A549 (cell line): ENCODE measurements around the gene GANAB.

Experiments
- CBX8 ChIP-seq: fragments of 200-600 bp; sonication (generic); IDR thresholded peaks from 2 replicates; pipeline ENCODE4 v1.6.1; 2016
- JUNB ChIP-seq: fragments of >200 bp; sonication (Bioruptor Twin); formaldehyde crosslinking; IDR thresholded peaks from 2 replicates; pipeline ENCODE4 v1.6.1; 2016
- KDM1A ChIP-seq: fragments of 200-600 bp; sonication (generic); IDR thresholded peaks from 2 replicates; pipeline ENCODE4 v1.6.1; 2016; ENCODE audit warnings: low read depth, mild to moderate bottlenecking
- POLR2A ChIP-seq: IDR thresholded peaks from 2 replicates; pipeline ENCODE4 v1.6.1; 2012; ENCODE audit warnings: mild to moderate bottlenecking, low read length
- RAD21 ChIP-seq, 2 experiments: fragments of >200 bp in 1 of 2; sonication (Bioruptor Twin) in 1 of 2; formaldehyde crosslinking in 1 of 2; IDR thresholded peaks in 1 of 2; conservative IDR thresholded peaks in 1 of 2; 2 replicates in 1 of 2; 3 replicates in 1 of 2; pipeline ENCODE4 v1.6.1; 2012 to 2018; ENCODE audit warnings: inconsistent platforms in 1 of 2
- RFX5 ChIP-seq: fragments of 450-650 bp; IDR thresholded peaks from 2 replicates; pipeline ENCODE4 v1.7.1; 2014; ENCODE audit warnings: antibody characterized with exemption, mild to moderate bottlenecking, moderate library complexity
- SREBF2 ChIP-seq: fragments of 450-650 bp; IDR thresholded peaks from 2 replicates; pipeline ENCODE4 v1.6.1; 2014; ENCODE audit warnings: mild to moderate bottlenecking, moderate library complexity
- TFCP2L1 ChIP-seq: fragments of 250-450 bp; sonication (Bioruptor Pico); IDR thresholded peaks from 2 replicates; pipeline ENCODE4 v1.5.0; 2021; ENCODE audit warnings: mild to moderate bottlenecking
- TF ChIP-seq, protein P1 (sequence below): fragments of >200 bp; sonication (Bioruptor Twin); formaldehyde crosslinking; IDR thresholded peaks from 3 replicates; pipeline ENCODE4 v1.5.1; 2016
- TF ChIP-seq, protein P2 (sequence below): IDR thresholded peaks from 2 replicates; pipeline ENCODE4 v1.6.1; 2012

DNA sequence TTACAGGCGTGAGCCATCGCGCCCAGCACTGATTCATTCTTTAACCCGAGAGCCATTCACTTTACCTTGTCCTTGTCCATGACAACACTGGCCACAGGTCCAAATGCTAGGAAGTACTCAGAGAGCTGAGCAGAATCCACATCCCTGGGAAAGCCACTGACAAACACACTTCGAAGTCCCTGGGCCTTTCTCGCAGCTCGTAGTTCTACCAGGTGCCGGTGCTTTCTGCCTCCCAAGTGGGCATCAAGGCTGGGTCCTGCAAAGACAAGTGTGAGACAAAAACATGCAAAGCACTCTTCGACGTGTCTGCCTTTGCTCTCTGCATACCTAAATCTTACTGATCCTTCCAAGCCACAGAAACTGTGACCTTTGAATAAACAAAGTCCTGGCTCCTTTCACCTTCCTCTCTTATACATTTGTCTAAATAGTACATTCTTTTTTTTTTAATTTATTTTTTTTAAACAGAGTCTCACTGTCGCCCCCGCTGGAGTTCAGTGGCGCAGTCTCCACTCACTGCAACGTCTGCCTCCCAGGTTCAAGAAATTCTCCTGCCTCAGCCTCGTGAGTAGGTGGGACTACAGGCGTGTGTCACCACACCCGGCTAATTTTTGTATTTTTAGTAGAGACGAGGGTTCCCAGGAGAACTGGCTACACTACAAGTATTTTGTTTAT, 57.3 kb downstream of the GANAB start:
- TF ChIP-seq, protein P1, sequence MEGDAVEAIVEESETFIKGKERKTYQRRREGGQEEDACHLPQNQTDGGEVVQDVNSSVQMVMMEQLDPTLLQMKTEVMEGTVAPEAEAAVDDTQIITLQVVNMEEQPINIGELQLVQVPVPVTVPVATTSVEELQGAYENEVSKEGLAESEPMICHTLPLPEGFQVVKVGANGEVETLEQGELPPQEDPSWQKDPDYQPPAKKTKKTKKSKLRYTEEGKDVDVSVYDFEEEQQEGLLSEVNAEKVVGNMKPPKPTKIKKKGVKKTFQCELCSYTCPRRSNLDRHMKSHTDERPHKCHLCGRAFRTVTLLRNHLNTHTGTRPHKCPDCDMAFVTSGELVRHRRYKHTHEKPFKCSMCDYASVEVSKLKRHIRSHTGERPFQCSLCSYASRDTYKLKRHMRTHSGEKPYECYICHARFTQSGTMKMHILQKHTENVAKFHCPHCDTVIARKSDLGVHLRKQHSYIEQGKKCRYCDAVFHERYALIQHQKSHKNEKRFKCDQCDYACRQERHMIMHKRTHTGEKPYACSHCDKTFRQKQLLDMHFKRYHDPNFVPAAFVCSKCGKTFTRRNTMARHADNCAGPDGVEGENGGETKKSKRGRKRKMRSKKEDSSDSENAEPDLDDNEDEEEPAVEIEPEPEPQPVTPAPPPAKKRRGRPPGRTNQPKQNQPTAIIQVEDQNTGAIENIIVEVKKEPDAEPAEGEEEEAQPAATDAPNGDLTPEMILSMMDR: peak; percentile 25; the same call in 2 of the 3 replicates
- TF ChIP-seq POLR2A (no peak), TFCP2L1 (CRISPR knock-in tag) (no peak), KDM1A (no peak), CBX8 (no peak), SREBF2 (no peak), RAD21 (conservative IDR thresholded peaks at IDR 0.05 in 1 of 2, IDR thresholded peaks at IDR 0.05 in 1 of 2) (no peak), JUNB (no peak), RFX5 (no peak)
- TF ChIP-seq, protein P2, sequence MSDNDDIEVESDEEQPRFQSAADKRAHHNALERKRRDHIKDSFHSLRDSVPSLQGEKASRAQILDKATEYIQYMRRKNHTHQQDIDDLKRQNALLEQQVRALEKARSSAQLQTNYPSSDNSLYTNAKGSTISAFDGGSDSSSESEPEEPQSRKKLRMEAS: no peak
